ENCODE results near the gene COL10A1. TPM values are rescaled to one million over a fixed set of nuclear protein-coding genes. Genes with fewer than 3 reads are reported as not detected.

COL10A1 gene
- total RNA-seq, 1 donor from 2014 or later = 0.14 TPM

GRCh38 chr6:116111552-116112528, 14.1 kb downstream of the COL10A1 start:
- TF ChIP-seq CTCF (conservative IDR thresholded peaks at IDR 0.05) = peak; percentile 67
- peaks cover 33% of the 10 kb centered on the region for H3K36me3 Mint-ChIP-seq
- no peak overlapping the region for H3K27ac Mint-ChIP-seq
- peaks cover 5% of the 10 kb centered on the region for H3K4me1 Mint-ChIP-seq (ENCODE audit: unreplicated experiment)
- DNase-seq (ENCODE audit: extremely low spot score, unreplicated experiment) = no peak
- no peaks in the 10 kb centered on the region for H3K27me3 Mint-ChIP-seq
- H3K4me3 Mint-ChIP-seq = no peak overlapping the region
- no peaks in the 10 kb centered on the region for H3K9me3 Mint-ChIP-seq

DNA sequence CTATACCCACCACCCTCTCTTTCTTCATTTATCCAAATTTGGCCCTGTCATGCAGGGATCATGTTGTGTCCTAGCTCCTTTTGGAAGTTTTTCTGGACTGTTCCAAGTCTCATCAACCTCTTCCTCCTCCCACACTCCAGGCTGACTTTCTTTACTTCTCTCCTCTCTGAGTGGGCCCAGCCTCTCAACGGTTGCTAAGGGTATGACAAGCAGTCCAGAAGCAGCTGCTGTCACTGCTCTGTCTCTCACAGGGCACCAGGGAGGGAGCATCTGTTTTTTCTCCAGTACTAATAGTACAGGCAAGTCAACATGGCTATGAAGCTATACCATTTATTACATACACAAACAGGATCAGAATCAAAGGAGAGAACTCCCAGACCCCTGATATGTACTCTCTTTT, 17.1 kb downstream of the COL10A1 start:
- Mint-ChIP-seq H3K36me3 (peaks cover 31% of the 10 kb centered on the region), H3K9me3 (no peaks in the 10 kb centered on the region), H3K4me3 (no peak overlapping the region), H3K27ac (no peak overlapping the region), H3K27me3 (no peaks in the 10 kb centered on the region), H3K4me1 (ENCODE audit: unreplicated experiment) (peaks cover 25% of the 10 kb centered on the region)
- no peak for DNase-seq (ENCODE audit: extremely low spot score, unreplicated experiment)
- no peak for TF ChIP-seq CTCF (conservative IDR thresholded peaks at IDR 0.05)

GRCh38 chr6:116106146-116106545, 19.8 kb downstream of the COL10A1 start:
- peaks cover 20% of the 10 kb centered on the region for H3K36me3 Mint-ChIP-seq
- peaks cover 42% of the 10 kb centered on the region for H3K4me1 Mint-ChIP-seq (ENCODE audit: unreplicated experiment)
- H3K4me3 Mint-ChIP-seq = no peak overlapping the region
- no peaks in the 10 kb centered on the region for H3K9me3 Mint-ChIP-seq
- H3K27me3 Mint-ChIP-seq = no peaks in the 10 kb centered on the region
- no peak overlapping the region for H3K27ac Mint-ChIP-seq
- no peak for TF ChIP-seq CTCF (conservative IDR thresholded peaks at IDR 0.05)
- DNase-seq (ENCODE audit: extremely low spot score, unreplicated experiment) = no peak

DNA sequence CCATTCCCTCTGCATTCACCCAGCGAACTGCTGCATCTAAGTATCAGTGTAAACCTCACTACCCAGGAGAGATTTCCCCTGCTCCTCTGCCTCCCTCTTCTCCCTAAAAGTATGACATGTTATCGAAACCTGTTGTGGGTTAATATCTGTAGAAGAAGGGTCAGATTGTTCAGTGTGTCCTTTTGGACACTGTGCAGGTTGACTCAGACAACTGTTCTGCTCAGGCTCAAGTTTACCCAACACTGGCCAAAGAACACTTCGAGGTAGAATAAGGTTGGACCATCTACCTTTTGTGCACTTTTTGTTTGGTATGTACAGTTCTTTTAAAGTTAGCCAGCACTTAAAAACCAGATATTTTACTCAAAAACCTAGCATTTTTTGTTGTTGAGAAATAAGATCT, 20.7 kb downstream of the COL10A1 start:
- H3K4me3 Mint-ChIP-seq = peak overlapping the region; percentile 13
- H3K4me1 Mint-ChIP-seq (ENCODE audit: unreplicated experiment) = peaks cover 44% of the 10 kb centered on the region
- H3K36me3 Mint-ChIP-seq = peaks cover 14% of the 10 kb centered on the region
- H3K27me3 Mint-ChIP-seq = no peaks in the 10 kb centered on the region
- H3K27ac Mint-ChIP-seq = no peak overlapping the region
- no peaks in the 10 kb centered on the region for H3K9me3 Mint-ChIP-seq
- DNase-seq (ENCODE audit: extremely low spot score, unreplicated experiment) = no peak
- no peak for TF ChIP-seq CTCF (conservative IDR thresholded peaks at IDR 0.05)

DNA sequence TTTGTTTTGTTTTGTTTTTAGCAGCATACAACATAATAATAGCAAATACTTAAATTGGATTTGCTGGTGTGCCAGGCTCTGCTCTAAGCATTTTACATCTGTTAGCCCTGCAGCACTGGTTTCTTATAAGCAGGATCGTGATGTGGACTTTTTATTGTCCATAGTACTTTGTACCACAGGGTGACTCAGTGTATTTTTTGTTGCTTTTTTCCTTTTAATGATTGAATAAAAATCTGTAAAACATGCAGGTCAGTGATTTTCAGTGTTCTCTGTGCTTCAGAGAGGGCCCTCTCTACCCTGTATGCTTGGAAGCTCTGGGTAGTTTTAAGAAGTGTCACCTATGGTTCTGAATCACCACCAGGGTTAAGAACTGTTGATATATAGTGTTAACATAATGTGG, 21.3 kb downstream of the COL10A1 start:
- H3K27me3 Mint-ChIP-seq = no peaks in the 10 kb centered on the region

More for the DNA sequence above, 21.3 kb downstream of the COL10A1 start:
- Mint-ChIP-seq H3K9me3 (no peaks in the 10 kb centered on the region), H3K36me3 (peaks cover 12% of the 10 kb centered on the region), H3K4me3 (no peak overlapping the region), H3K27ac (no peak overlapping the region), H3K4me1 (ENCODE audit: unreplicated experiment) (peaks cover 46% of the 10 kb centered on the region)
- no peak for TF ChIP-seq CTCF (conservative IDR thresholded peaks at IDR 0.05)
- DNase-seq (ENCODE audit: extremely low spot score, unreplicated experiment) = no peak

Data from type B pancreatic cell (in vitro differentiated cells).